ENCODE data around the gene NOX5. TPM values are rescaled to one million over a fixed set of nuclear protein-coding genes. Genes with fewer than 3 reads are reported as not detected.

Gene NOX5
- total and polyA plus RNA-seq, 2 of the 4 experiments (the other 2 are of a cell fraction), result 0.07 TPM; not detected in 1

DNA sequence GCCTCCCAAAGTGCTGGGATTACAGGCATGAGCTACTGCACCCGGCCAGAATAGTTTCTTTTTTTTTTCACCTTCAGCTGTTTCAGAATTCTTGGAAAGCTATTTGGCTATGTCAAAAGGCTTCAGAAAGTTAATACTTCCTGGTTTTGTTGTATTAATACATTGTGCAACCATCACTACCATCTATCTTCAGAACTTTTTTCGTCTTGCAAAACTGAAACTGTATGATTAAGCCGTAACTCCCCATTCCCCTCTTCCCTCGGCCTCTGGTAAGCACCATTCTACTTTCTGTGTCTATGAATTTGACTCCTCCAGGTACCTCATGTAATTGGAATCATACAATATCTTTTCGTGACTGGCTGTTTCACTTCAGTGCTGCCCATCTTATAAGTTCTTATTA lies 5.2 kb upstream of the NOX5 start:
- no peak overlapping the region for H3K23ac ChIP-seq (ENCODE audit: low read depth, low read length)
- no CpG with 5 or more reads among the region's 5 CpGs for WGBS, 2 experiments (ENCODE audit: extremely low coverage in 2 of 2, insufficient read length in 1 of 2)
- H2BK120ac ChIP-seq (ENCODE audit: low read depth, low read length), result no peak overlapping the region
- ChIA-PET POLR2A (ENCODE audit: unreplicated experiment) (no interaction called here), CTCF (interaction anchor here (1.5 kb wide), 1 partner anchor 13 kb away, joined by 3 read pairs; no protein-coding TSS in a partner anchor)
- H2AFZ ChIP-seq (replicated peaks; ENCODE audit: low read length, poor library complexity), result no peak overlapping the region
- in situ Hi-C loops (cut with MboI; ENCODE audit: low sequenced_read_pairs), result no loop called here
- H4K20me1 ChIP-seq (ENCODE audit: insufficient read depth, low read length), result no peaks in the 10 kb centered on the region
- H2AK9ac ChIP-seq (replicated peaks; ENCODE audit: low read depth, low read length, poor library complexity), result no peak overlapping the region
- no peak overlapping the region for H3K9ac ChIP-seq (ENCODE audit: low read depth, low read length)
- H4K8ac ChIP-seq (ENCODE audit: low read depth in 2 of 2, low read length in 2 of 2), result no peak overlapping the region
- no peak overlapping the region for H2BK20ac ChIP-seq (ENCODE audit: low read depth, low read length)
- H3K4ac ChIP-seq (ENCODE audit: low read depth, low read length), result no peak overlapping the region
- no peak overlapping the region for H2BK15ac ChIP-seq (ENCODE audit: low read depth, low read length)
- H3K9me3 ChIP-seq (ENCODE audit: control insufficient read depth, insufficient read depth, low read length), result peaks cover 8% of the 10 kb centered on the region
- no peaks in the 10 kb centered on the region; the same call in 1 of the 2 replicates for H3K9me1 ChIP-seq (ENCODE audit: insufficient read depth, low read length)
- no peak overlapping the region for H4K5ac ChIP-seq (ENCODE audit: low read depth, low read length)
- H3K4me2 ChIP-seq (ENCODE audit: low read depth, low read length), result no peak overlapping the region
- no peaks in the 10 kb centered on the region for H3K36me3 ChIP-seq (ENCODE audit: control insufficient read depth, insufficient read depth, low read length)
- H3K18ac ChIP-seq (ENCODE audit: low read depth, low read length), result no peak overlapping the region
- TF ChIP-seq RAD21 (IDR thresholded peaks at IDR 0.05; ENCODE audit: low read length) (no peak), CEBPB (IDR thresholded peaks at IDR 0.05; ENCODE audit: low read depth, low read length) (0 out of 2 replicates have a peak, but pooled peaks have one; percentile 17)
- TF ChIP-seq, protein P1, sequence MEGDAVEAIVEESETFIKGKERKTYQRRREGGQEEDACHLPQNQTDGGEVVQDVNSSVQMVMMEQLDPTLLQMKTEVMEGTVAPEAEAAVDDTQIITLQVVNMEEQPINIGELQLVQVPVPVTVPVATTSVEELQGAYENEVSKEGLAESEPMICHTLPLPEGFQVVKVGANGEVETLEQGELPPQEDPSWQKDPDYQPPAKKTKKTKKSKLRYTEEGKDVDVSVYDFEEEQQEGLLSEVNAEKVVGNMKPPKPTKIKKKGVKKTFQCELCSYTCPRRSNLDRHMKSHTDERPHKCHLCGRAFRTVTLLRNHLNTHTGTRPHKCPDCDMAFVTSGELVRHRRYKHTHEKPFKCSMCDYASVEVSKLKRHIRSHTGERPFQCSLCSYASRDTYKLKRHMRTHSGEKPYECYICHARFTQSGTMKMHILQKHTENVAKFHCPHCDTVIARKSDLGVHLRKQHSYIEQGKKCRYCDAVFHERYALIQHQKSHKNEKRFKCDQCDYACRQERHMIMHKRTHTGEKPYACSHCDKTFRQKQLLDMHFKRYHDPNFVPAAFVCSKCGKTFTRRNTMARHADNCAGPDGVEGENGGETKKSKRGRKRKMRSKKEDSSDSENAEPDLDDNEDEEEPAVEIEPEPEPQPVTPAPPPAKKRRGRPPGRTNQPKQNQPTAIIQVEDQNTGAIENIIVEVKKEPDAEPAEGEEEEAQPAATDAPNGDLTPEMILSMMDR (conservative IDR thresholded peaks at IDR 0.05; ENCODE audit: low read depth, low read length), result no peak
- TF ChIP-seq, protein P2, sequence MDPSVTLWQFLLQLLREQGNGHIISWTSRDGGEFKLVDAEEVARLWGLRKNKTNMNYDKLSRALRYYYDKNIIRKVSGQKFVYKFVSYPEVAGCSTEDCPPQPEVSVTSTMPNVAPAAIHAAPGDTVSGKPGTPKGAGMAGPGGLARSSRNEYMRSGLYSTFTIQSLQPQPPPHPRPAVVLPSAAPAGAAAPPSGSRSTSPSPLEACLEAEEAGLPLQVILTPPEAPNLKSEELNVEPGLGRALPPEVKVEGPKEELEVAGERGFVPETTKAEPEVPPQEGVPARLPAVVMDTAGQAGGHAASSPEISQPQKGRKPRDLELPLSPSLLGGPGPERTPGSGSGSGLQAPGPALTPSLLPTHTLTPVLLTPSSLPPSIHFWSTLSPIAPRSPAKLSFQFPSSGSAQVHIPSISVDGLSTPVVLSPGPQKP (IDR thresholded peaks at IDR 0.05; ENCODE audit: borderline replicate concordance, low read depth, low read length), result no peak
- H3K27me3 ChIP-seq (ENCODE audit: control insufficient read depth, insufficient read depth, low read length), result no peaks in the 10 kb centered on the region; the same call in none of the 2 replicates
- intact Hi-C loops (cut with micrococcal nuclease), result no loop called here
- DNase-seq, result no peak
- no peak overlapping the region for H3K4me3 ChIP-seq (ENCODE audit: insufficient read depth, low read depth, low read length)
- dilution Hi-C loops (cut with HindIII; ENCODE audit: low sequenced_read_pairs, unreplicated experiment), result no loop called here
- peaks cover 5% of the 10 kb centered on the region for H3K4me1 ChIP-seq (ENCODE audit: control insufficient read depth, insufficient read depth, low read length)
- no peak overlapping the region for H2AK5ac ChIP-seq (ENCODE audit: low read depth, low read length)
- no TSS peak for BruUV-seq (replicated peaks)
- no peaks in the 10 kb centered on the region for H3K79me1 ChIP-seq (ENCODE audit: low read depth in 1 of 2, low read length in 2 of 2)
- ATAC-seq (ENCODE audit: low read depth), result no peak
- no peak overlapping the region for H3K56ac ChIP-seq (ENCODE audit: extremely low read depth, insufficient read depth, low read length)
- H4K91ac ChIP-seq (ENCODE audit: insufficient read depth, low read depth, low read length), result no peak overlapping the region
- H3K27ac ChIP-seq (ENCODE audit: insufficient read depth, low read length), result no peak overlapping the region
- no peak overlapping the region for H2BK5ac ChIP-seq (ENCODE audit: low read depth, low read length, poor library complexity, severe bottlenecking)
- no peak overlapping the region for H3K14ac ChIP-seq (replicated peaks; ENCODE audit: low read depth, low read length)
